Muscle layer of colon (tissue), 2 donors: ENCODE results near the gene IGSF9.
"Not testable (repeated sequence)": the region's sequence is repeated elsewhere in the genome, so short reads cannot be mapped to it uniquely, and the experiment has no call there.

Experiments used
- H3K27ac ChIP-seq: one replicate; pipeline ENCODE4 v1.7.0; 2013; ENCODE audit warnings: low read depth, mild to moderate bottlenecking, low read length, moderate library complexity
- H3K27me3 ChIP-seq, 2 donors: one replicate each; pipeline ENCODE4 v1.7.0; 2013; ENCODE audit warnings: low read length in 2 of 2, mild to moderate bottlenecking in 2 of 2; ENCODE audit not compliant: insufficient read depth in 2 of 2, control insufficient read depth in 1 of 2
- H3K36me3 ChIP-seq: one replicate; pipeline ENCODE4 v1.7.0; 2013; ENCODE audit warnings: mild to moderate bottlenecking, low read length; ENCODE audit not compliant: insufficient read depth
- H3K4me1 ChIP-seq: one replicate; pipeline ENCODE4 v1.7.0; 2013; ENCODE audit warnings: mild to moderate bottlenecking, low read length; ENCODE audit not compliant: insufficient read depth
- H3K4me3 ChIP-seq, 2 donors: one replicate each; pipeline ENCODE4 v1.7.0; 2013; ENCODE audit warnings: low read length in 2 of 2, low read depth in 1 of 2, mild to moderate bottlenecking in 1 of 2, moderate library complexity in 1 of 2
- H3K9ac ChIP-seq: one replicate; pipeline ENCODE4 v1.7.0; 2013; ENCODE audit warnings: low read length
- H3K9me3 ChIP-seq: one replicate; pipeline ENCODE4 v1.7.0; 2013; ENCODE audit warnings: mild to moderate bottlenecking, low read length
- donor health status: abdominal sarcoma.
- donor health status: Adenocarcinoma of cecum.

IGSF9 gene

GRCh38 chr1:159914252-159915018, 31.0 kb downstream of the IGSF9 start:
- H3K4me3 ChIP-seq: no peak overlapping the region
- H3K4me1 ChIP-seq: peaks cover 12% of the 10 kb centered on the region
- no peaks in the 10 kb centered on the region for H3K27me3 ChIP-seq
- no peak overlapping the region for H3K27ac ChIP-seq
- H3K36me3 ChIP-seq: peaks cover 19% of the 10 kb centered on the region
- no peaks in the 10 kb centered on the region for H3K9me3 ChIP-seq
- no peak overlapping the region for H3K9ac ChIP-seq

DNA sequence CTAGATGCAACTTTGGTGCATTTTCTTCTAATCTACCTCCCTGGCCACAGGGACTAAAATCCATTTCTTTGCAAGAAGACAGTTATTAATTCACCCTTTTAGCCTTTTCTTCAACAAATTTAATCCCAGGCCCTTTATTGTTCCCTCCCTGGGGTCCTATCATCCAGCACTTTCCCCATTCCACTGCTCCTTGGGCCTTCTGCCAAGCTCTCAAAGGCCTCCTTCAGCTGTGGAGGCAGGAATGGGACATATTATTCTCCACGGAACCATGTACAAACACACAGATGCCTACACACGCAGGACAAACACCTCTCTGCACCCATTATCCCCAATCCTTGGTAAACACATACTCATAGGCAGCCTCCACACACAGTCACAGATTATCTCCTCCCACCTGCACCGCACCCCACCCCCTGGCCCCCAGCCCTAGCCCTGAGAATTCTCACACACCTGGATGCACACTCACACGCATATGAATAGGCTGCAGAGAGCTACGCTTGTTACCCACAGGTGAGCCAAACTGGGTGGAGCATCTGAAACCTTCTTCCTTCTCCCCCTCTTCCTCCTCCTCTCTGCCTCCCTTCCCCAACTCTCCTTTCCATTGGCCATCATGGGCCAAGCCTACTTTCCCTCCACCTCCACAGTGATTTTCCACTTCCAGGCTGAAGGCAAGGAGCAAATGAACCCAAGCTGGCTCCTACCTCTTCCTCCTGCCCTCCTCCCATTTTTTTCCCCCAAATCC, 31.8 kb downstream of the IGSF9 start:
- H3K4me3 ChIP-seq: no peak overlapping the region
- H3K9me3 ChIP-seq: no peaks in the 10 kb centered on the region
- no peaks in the 10 kb centered on the region for H3K27me3 ChIP-seq
- no peak overlapping the region for H3K9ac ChIP-seq
- H3K27ac ChIP-seq: no peak overlapping the region
- H3K36me3 ChIP-seq: peaks cover 11% of the 10 kb centered on the region
- H3K4me1 ChIP-seq: peaks cover 12% of the 10 kb centered on the region

DNA sequence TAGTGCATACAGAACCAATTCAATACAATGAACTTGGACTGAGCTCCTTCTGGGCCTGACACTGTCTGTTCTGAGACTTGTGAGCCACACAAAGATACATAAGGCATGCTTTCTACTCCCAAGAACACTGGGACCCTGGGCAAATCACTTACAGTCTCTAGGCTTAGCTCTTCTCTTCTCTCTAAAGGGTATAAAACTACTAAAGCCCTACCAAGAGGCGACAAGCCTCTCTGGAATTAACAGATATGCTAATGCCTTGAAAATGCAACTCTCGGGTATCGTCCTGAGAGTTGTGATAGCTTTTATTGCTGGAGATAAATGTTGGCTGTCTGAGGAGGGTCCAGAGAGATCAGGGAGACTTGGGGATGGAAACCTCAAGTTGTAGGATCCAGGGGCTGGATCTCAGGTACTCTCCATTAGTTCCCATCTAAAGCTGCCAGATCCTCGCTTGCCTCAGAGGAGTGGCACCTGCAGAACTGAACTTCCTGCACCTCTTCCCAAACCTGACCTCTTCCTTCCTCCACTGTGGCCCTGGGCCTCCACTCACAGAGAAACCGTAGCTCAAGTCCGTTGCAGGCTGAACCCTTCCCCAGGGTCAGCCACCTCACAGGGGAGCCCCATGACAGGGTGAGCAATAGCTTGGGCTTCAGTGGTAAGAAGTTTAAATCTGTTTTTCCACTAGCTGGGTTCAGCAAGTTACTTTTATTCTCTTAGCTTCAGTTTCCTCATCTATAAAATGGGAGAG, 33.9 kb downstream of the IGSF9 start:
- Histone ChIP-seq H3K4me1 (peaks cover 9% of the 10 kb centered on the region), H3K9ac (no peak overlapping the region), H3K4me3 (no peak overlapping the region), H3K27me3 (no peaks in the 10 kb centered on the region), H3K27ac (no peak overlapping the region), H3K36me3 (no peaks in the 10 kb centered on the region), H3K9me3 (no peaks in the 10 kb centered on the region)

- H3K4me3 ChIP-seq: no peak overlapping the region
- H3K4me1 ChIP-seq: peaks cover 4% of the 10 kb centered on the region
- no peaks in the 10 kb centered on the region for H3K36me3 ChIP-seq
- no peaks in the 10 kb centered on the region for H3K9me3 ChIP-seq
- no peaks in the 10 kb centered on the region for H3K27me3 ChIP-seq
- no peak overlapping the region for H3K9ac ChIP-seq
- H3K27ac ChIP-seq: no peak overlapping the region
Observed at GRCh38 chr1:159908031-159908940, 37.1 kb downstream of the IGSF9 start.

DNA sequence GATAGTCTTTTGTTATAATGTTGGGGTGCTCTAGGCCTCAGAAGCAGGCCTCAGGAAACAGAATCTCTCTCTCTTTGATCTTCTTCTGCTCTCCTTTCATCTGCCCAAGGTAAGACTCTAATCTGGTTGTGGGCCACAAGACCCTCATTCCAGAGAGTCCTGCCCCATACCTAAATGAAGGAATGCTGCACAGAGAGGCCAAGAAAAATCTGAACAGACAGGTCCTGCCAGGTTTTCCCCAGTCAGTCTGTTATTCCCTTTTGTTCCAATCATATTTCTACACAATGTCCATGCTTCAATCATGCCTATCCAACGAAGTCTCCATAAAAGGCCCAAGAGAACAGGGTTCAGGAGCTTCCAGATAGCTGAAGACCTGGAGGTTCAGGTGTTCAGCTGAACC, 38.5 kb downstream of the IGSF9 start:
- H3K9ac ChIP-seq: no peak overlapping the region
- no peaks in the 10 kb centered on the region for H3K27me3 ChIP-seq
- no peaks in the 10 kb centered on the region for H3K9me3 ChIP-seq
- H3K27ac ChIP-seq: no peak overlapping the region
- H3K4me3 ChIP-seq: no peak overlapping the region
- H3K4me1 ChIP-seq: peaks cover 4% of the 10 kb centered on the region
- no peaks in the 10 kb centered on the region for H3K36me3 ChIP-seq

DNA sequence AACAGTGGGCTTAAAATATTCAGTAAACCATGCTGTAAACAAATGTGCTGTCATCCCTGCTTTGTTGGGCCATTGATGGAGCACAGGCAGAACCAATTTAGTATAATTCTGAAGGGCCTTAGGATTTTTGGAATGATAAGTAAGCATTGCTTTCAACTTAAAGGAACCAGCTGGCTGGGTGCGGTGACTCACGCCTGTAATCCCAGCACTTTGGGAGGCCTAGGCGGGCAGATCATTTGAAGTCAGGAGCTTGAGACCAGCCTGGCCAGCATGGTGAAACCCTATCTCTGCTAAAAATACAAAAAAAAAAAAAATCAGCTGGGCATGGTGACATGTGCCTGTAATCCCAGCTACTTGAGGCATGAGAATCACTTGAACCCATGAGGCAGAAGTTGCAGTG, 41.4 kb downstream of the IGSF9 start:
- H3K9ac ChIP-seq, H3K27me3 ChIP-seq, H3K4me3 ChIP-seq, H3K9me3 ChIP-seq, H3K36me3 ChIP-seq, H3K27ac ChIP-seq, H3K4me1 ChIP-seq: not testable (repeated sequence)

GRCh38 chr1:159902541-159902940, 42.9 kb downstream of the IGSF9 start:
- H3K36me3 ChIP-seq: no peaks in the 10 kb centered on the region
- no peaks in the 10 kb centered on the region for H3K9me3 ChIP-seq
- H3K27me3 ChIP-seq: no peaks in the 10 kb centered on the region
- H3K9ac ChIP-seq: no peak overlapping the region
- H3K4me3 ChIP-seq: no peak overlapping the region
- peaks cover 3% of the 10 kb centered on the region for H3K4me1 ChIP-seq
- H3K27ac ChIP-seq: no peak overlapping the region

GRCh38 chr1:159900755-159901360, 44.6 kb downstream of the IGSF9 start:
- Histone ChIP-seq H3K27ac (no peak overlapping the region), H3K9me3 (no peaks in the 10 kb centered on the region), H3K9ac (no peak overlapping the region), H3K4me3 (no peak overlapping the region), H3K4me1 (peaks cover 3% of the 10 kb centered on the region), H3K27me3 (no peaks in the 10 kb centered on the region), H3K36me3 (no peaks in the 10 kb centered on the region)

GRCh38 chr1:159900086-159900680, 45.2 kb downstream of the IGSF9 start, which contains the start of gene CFAP45:
TSS of gene CFAP45 (minus strand) at chr1:159900165. CDS start at chr1:159900098, 67 bp downstream.
- no peaks in the 10 kb centered on the region for H3K36me3 ChIP-seq
- peaks cover 3% of the 10 kb centered on the region for H3K4me1 ChIP-seq
- H3K4me3 ChIP-seq: no peak within 1 kb of the TSS
- no peaks in the 10 kb centered on the region for H3K9me3 ChIP-seq
- H3K27me3 ChIP-seq: no peaks in the 10 kb centered on the region
- no peak within 1 kb of the TSS for H3K27ac ChIP-seq
- H3K9ac ChIP-seq: no peak within 1 kb of the TSS

DNA sequence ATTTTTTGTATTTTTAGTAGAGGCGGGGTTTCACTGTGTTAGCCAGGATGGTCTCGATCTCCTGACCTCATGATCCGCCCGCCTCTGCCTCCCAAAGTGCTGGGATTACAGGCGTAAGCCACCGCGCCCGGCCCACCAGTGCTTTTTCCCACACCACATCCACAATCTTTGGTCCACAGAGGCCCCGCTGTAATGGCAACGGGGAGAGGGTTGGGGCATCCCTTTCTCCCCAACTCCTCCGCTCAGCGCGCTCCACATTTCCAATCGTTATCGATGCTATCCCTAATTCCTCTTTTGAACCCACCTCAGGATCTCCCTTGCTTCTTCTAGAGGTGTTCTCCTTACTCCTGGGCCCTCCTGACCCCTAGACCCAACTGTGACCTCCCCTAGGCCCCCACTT, 45.8 kb downstream of the IGSF9 start:
- not testable (repeated sequence) for H3K4me3 ChIP-seq, H3K27ac ChIP-seq, H3K27me3 ChIP-seq, H3K36me3 ChIP-seq, H3K4me1 ChIP-seq, H3K9ac ChIP-seq, H3K9me3 ChIP-seq
